Type B pancreatic cell (in vitro differentiated cells): ENCODE data around the gene RASA4B. TPM values are rescaled to one million over a fixed set of nuclear protein-coding genes. Genes with fewer than 3 reads are reported as not detected.

Experiments used
- DNase-seq: peaks from one replicate; pipeline ENCODE4 v3.0.0; 2021; ENCODE audit warnings: mixed read lengths; ENCODE audit not compliant: unreplicated experiment; ENCODE audit errors: extremely low spot score
- H3K27ac Mint-ChIP-seq: 2 replicates; pipeline ENCODE4 v1.8.0; 2021; ENCODE audit warnings: mild to moderate bottlenecking, mixed read lengths
- H3K27me3 Mint-ChIP-seq: 2 replicates; pipeline ENCODE4 v1.8.0; 2021; ENCODE audit warnings: mixed read lengths
- H3K36me3 Mint-ChIP-seq: 2 replicates; pipeline ENCODE4 v1.8.0; 2021; ENCODE audit warnings: mixed read lengths
- H3K4me1 Mint-ChIP-seq: one replicate; pipeline ENCODE4 v1.8.0; 2021; ENCODE audit warnings: mixed read lengths; ENCODE audit not compliant: unreplicated experiment
- H3K4me3 Mint-ChIP-seq: 2 replicates; pipeline ENCODE4 v1.8.0; 2021; ENCODE audit warnings: mild to moderate bottlenecking, mixed read lengths
- H3K9me3 Mint-ChIP-seq: 2 replicates; pipeline ENCODE4 v1.8.0; 2021; ENCODE audit warnings: mixed read lengths
- total RNA-seq: library from RNA; stranded (reverse); gene quantifications from 2 replicates; pipeline ENCODE4 v1.2.1, GENCODE V29; 2021; ENCODE audit warnings: low replicate concordance
- TF ChIP-seq, protein P1 (sequence below): fragments of 200-600 bp; sonication (generic); conservative IDR thresholded peaks from 2 replicates; pipeline ENCODE4 v1.5.0; 2021; ENCODE audit warnings: antibody characterized with exemption, mild to moderate bottlenecking

The RASA4B gene
- total RNA-seq, 1 donor from 2014 or later: 7.1 TPM

DNA sequence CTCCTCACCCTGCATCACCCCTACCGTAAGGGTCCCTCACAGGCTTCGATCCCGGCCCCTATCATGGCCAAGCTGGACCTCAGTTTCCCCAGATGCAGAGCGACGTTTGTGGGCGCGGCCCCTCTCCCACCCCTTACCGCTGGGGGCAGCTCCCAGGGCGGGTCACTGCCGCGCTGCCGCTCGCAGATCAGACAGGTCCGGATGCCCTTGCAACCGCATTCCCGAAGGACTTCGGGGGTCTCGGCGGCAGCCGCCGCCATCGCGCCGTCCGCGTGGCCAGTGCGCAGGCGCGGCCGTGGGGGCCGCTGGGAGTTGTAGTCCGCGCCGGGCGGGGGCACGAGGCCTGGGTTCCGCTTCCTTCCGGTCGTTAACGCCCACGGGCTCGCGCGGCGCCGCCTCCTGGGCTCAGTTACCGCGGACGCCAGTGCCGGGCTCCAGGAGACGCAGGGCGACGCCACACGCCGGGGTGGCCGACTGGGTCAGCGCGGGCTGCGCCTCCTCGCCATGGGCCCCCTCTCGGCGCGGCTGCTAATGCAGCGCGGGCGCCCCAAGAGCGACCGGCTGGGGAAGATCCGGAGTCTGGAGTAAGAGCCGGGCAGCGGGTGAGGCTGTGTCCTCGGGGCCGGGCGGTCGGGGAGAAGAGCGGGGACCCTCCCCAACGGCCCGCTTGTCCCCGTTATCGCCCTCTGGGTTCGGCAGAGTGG is 52.8 kb downstream of the RASA4B start, which contains the start of the genes ALKBH4 and LRWD1:
Gene ALKBH4, minus strand, starts transcription at position 287 of the 704 bp plus-strand sequence. Its CDS starts 27 bp downstream, at position 260.
Gene LRWD1, plus strand, starts transcription at position 408 of the 704 bp plus-strand sequence. Its CDS starts 97 bp downstream, at position 505.
- Mint-ChIP-seq H3K27me3 (no peaks in the 10 kb centered on the region), H3K9me3 (no peaks in the 10 kb centered on the region), H3K4me1 (peaks cover 6% of the 10 kb centered on the region), H3K4me3 (peak within 1 kb of the TSS; percentile 97), H3K36me3 (no peaks in the 10 kb centered on the region), H3K27ac (peak within 1 kb of the TSS; percentile 81)
- TF ChIP-seq, protein P1, sequence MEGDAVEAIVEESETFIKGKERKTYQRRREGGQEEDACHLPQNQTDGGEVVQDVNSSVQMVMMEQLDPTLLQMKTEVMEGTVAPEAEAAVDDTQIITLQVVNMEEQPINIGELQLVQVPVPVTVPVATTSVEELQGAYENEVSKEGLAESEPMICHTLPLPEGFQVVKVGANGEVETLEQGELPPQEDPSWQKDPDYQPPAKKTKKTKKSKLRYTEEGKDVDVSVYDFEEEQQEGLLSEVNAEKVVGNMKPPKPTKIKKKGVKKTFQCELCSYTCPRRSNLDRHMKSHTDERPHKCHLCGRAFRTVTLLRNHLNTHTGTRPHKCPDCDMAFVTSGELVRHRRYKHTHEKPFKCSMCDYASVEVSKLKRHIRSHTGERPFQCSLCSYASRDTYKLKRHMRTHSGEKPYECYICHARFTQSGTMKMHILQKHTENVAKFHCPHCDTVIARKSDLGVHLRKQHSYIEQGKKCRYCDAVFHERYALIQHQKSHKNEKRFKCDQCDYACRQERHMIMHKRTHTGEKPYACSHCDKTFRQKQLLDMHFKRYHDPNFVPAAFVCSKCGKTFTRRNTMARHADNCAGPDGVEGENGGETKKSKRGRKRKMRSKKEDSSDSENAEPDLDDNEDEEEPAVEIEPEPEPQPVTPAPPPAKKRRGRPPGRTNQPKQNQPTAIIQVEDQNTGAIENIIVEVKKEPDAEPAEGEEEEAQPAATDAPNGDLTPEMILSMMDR: peak; percentile 30
- DNase-seq: peak; percentile 95

DNA sequence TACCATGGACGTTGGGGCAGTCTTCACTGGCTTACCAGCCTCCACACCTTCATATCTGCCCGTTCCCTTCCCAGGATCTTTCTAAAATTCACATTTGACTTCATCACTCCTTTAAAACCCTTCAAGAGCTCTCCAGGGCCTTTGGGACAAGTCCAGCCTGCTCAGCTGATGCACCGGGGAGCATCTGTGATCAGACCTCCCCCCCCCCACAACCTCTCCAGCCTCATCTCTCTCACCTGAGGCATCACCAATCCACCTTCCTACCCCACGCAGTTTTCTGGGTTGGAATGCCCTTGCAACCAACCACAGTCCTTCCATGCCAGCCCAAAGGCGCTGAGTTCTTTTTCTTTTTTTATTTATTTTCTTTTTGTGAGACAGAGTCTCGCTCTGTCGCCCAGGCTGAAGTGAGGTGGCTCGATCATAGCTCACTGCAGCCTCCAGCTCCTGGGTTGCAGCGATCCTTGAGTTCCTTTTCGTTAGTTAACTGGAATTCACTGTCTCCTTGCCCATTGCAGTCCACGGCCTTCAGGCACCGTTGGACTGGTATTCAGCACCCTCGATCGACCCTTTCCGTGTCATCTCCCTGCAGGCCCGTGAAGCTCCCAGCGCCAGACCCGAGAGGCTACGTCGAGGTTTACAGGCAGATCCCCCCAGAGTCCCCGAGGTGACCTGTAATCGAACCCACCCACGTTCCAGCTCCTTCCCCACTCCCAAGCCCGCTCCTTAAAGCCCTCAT is 53.6 kb downstream of the RASA4B start:
- peak overlapping the region; percentile 81 for H3K27ac Mint-ChIP-seq

DNA sequence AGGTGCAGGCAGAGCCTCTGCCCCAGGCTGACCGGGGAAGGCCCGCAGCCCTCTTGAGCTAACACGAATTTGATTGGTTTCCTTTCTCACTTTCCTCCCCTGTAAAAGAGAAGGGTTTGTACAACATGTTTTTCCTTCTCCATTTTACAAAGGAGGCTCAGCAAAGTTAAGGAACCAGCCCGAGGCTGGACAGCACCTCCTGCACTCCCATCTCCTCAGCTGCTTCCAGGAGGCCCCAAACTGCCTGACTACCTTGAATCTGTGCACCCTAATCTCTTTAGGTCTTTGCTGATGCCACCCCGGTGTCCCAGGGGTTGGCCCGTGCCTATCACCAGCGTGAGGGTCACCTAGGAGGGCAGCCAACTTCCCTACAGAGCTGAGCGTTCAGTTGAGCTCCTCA is 57.1 kb downstream of the RASA4B start:
- TF ChIP-seq, protein P1: no peak
- H3K9me3 Mint-ChIP-seq: no peaks in the 10 kb centered on the region
- no peaks in the 10 kb centered on the region for H3K27me3 Mint-ChIP-seq
- H3K4me3 Mint-ChIP-seq: peak overlapping the region; percentile 12
- no peaks in the 10 kb centered on the region for H3K36me3 Mint-ChIP-seq
- H3K27ac Mint-ChIP-seq: no peak overlapping the region
- no peak for DNase-seq
- peaks cover 6% of the 10 kb centered on the region for H3K4me1 Mint-ChIP-seq

More for the DNA sequence above, 53.6 kb downstream of the RASA4B start:
- no peaks in the 10 kb centered on the region for H3K9me3 Mint-ChIP-seq
- no peaks in the 10 kb centered on the region for H3K36me3 Mint-ChIP-seq
- no peak for DNase-seq
- peaks cover 6% of the 10 kb centered on the region for H3K4me1 Mint-ChIP-seq
- TF ChIP-seq, protein P1: no peak
- no peaks in the 10 kb centered on the region for H3K27me3 Mint-ChIP-seq
- peak overlapping the region; percentile 97 for H3K4me3 Mint-ChIP-seq

DNA sequence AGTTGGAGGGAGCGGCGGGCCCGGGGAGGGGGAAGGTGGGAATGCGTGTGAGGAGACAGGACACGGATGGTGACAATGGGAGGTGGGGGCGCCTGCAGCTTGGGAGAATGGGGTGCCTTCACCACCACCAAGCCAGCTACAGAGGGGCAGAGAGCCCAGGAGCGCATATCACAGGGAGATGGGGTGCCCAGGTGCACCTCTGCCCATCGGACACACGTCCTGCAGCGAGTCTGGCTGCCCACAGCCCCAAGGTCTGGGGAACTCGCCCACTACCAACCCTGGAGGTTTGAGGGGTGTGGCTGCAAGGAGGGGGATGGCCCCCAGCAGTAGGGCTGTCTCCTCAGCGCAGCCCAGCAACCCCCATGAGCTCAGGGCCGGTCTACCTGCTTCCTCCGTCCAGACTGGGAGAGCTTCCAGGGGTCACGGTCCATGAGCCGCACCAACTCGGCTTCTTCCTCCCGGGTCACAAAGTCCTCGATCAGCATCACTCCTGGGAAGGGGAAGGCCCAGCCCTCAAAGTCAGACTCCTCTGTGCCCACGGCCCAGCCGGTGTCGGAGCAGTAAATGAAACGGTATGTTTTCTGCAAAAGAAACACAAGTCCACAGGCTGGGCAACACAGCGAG is 58.2 kb downstream of the RASA4B start:
- Mint-ChIP-seq H3K36me3 (no peaks in the 10 kb centered on the region), H3K9me3 (no peaks in the 10 kb centered on the region), H3K27me3 (no peaks in the 10 kb centered on the region), H3K27ac (no peak overlapping the region), H3K4me1 (peaks cover 6% of the 10 kb centered on the region), H3K4me3 (no peak overlapping the region)
- DNase-seq: no peak
- TF ChIP-seq, protein P1: no peak

DNA sequence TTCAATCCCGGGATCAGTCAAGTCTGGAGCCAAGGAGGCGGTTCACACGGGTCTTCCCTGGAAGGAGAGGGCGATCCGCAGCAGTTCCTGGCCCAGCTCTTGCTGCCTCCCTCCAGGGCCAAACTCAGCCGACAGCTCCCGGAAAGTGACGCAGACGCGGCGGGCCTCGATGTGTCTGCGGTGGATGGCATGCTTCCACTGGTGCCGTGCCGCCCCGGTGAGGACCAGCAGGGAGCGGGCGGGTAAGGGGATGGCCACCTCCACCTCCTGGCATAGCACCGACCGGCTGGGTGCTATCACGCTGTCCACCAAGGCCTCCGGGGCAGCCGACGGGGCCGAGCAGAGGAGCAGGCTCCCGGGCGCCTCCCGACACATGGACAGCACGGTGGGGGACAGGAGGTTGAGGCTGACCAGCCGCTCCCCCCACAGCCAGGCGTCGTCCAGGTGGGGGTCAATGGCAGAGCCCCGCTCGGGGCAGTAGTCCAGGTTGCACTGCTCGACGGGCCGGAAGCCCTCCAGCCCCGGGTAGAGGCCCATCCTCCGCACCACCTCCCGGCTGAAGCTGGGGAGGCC is 60.1 kb downstream of the RASA4B start:
- no peak for DNase-seq
- H3K27me3 Mint-ChIP-seq: no peaks in the 10 kb centered on the region
- no peak overlapping the region for H3K4me3 Mint-ChIP-seq
- TF ChIP-seq, protein P1: no peak
- no peaks in the 10 kb centered on the region for H3K4me1 Mint-ChIP-seq
- H3K9me3 Mint-ChIP-seq: no peaks in the 10 kb centered on the region
- no peak overlapping the region for H3K27ac Mint-ChIP-seq
- no peaks in the 10 kb centered on the region for H3K36me3 Mint-ChIP-seq
